ENCODE data around the gene FGD3.
"Not testable (repeated sequence)": the region's sequence is repeated elsewhere in the genome, so short reads cannot be mapped to it uniquely, and the experiment has no call there.

FGD3 gene

GRCh38 chr9:93010704-93011103 is 63.4 kb downstream of the FGD3 start:
- no peak for DNase-seq

- no peak for DNase-seq
Observed at GRCh38 chr9:93011114-93011513, 63.8 kb downstream of the FGD3 start.

GRCh38 chr9:93012963-93013855 is 65.9 kb downstream of the FGD3 start:
- DNase-seq, result no peak

GRCh38 chr9:93013856-93014582 is 66.7 kb downstream of the FGD3 start:
- no peak for DNase-seq

- not testable (repeated sequence) for DNase-seq
Observed at GRCh38 chr9:93015190-93015589, 67.9 kb downstream of the FGD3 start.

GRCh38 chr9:93017621-93018020 is 70.3 kb downstream of the FGD3 start:
- DNase-seq, result no peak

- DNase-seq, result no peak
Observed at GRCh38 chr9:93020151-93020550, 72.8 kb downstream of the FGD3 start.

GRCh38 chr9:93020771-93021670 is 73.7 kb downstream of the FGD3 start:
- peak; percentile 36 for DNase-seq

- no peak for DNase-seq
Observed at GRCh38 chr9:93022066-93022465, 74.7 kb downstream of the FGD3 start.

- DNase-seq, result no peak
Observed at GRCh38 chr9:93022721-93023520, 75.6 kb downstream of the FGD3 start.

GRCh38 chr9:93023521-93023815 is 76.1 kb downstream of the FGD3 start:
- no peak for DNase-seq

- no peak for DNase-seq
Observed at GRCh38 chr9:93024646-93024910, 77.3 kb downstream of the FGD3 start.

GRCh38 chr9:93024986-93025630 is 77.8 kb downstream of the FGD3 start:
- DNase-seq, result no peak

- DNase-seq, result no peak
Observed at GRCh38 chr9:93025736-93026135, 78.4 kb downstream of the FGD3 start.

GRCh38 chr9:93026640-93027039 is 79.3 kb downstream of the FGD3 start:
- no peak for DNase-seq

- DNase-seq, result no peak
Observed at GRCh38 chr9:93027750-93028149, 80.4 kb downstream of the FGD3 start.

GRCh38 chr9:93028448-93029006 is 81.2 kb downstream of the FGD3 start:
- no peak for DNase-seq

GRCh38 chr9:93030642-93031628 is 83.6 kb downstream of the FGD3 start:
- no peak for DNase-seq

GRCh38 chr9:93031629-93032430 is 84.5 kb downstream of the FGD3 start:
- DNase-seq, result no peak

GRCh38 chr9:93032545-93032944 is 85.2 kb downstream of the FGD3 start:
- no peak for DNase-seq
